ENCODE data around the gene MYO9A. TPM values are rescaled to one million over a fixed set of nuclear protein-coding genes. Genes with fewer than 3 reads are reported as not detected.

Gene MYO9A
- total RNA-seq, 4 donors from 2014 or later, result 50.8 to 68.3 (median 59.5) TPM

GRCh38 chr15:71811752-71812735, 305.9 kb downstream of the MYO9A start:
- WGBS, 2 donors, result 86 to 89% methylated on average over 31 of the region's 38 CpGs
- intact Hi-C loops (cut with DNase I; ENCODE audit: low total_unique reads), result no loop called here
- H3K4me3 ChIP-seq (ENCODE audit: low read depth, poor library complexity, severe bottlenecking), result no peak overlapping the region
- DNase-seq (ENCODE audit: low spot score in 2 of 2), result no peak
- TF ChIP-seq CTCF (IDR thresholded peaks at IDR 0.05), result no peak
- no peak for TF ChIP-seq POLR2A (IDR thresholded peaks at IDR 0.05)

- WGBS, 2 donors, result 84 to 86% methylated on average over 26 to 27 of the region's 27 CpGs
- intact Hi-C loops (cut with DNase I; ENCODE audit: low total_unique reads), result no loop called here
- no peak overlapping the region for H3K4me3 ChIP-seq (ENCODE audit: low read depth, poor library complexity, severe bottlenecking)
- no peak for TF ChIP-seq POLR2A (IDR thresholded peaks at IDR 0.05)
- no peak for TF ChIP-seq CTCF (IDR thresholded peaks at IDR 0.05)
- no peak for DNase-seq (ENCODE audit: low spot score in 2 of 2)
Measured at GRCh38 chr15:71811036-71811736, 306.8 kb downstream of the MYO9A start.

- 67 to 78% methylated on average over 15 to 16 of the region's 16 CpGs for WGBS, 2 donors
- intact Hi-C loops (cut with DNase I; ENCODE audit: low total_unique reads), result no loop called here
- no peak within 1 kb of the TSS for H3K4me3 ChIP-seq (ENCODE audit: low read depth, poor library complexity, severe bottlenecking)
- no peak for TF ChIP-seq POLR2A (IDR thresholded peaks at IDR 0.05)
- TF ChIP-seq CTCF (IDR thresholded peaks at IDR 0.05), result no peak
- DNase-seq (ENCODE audit: low spot score in 2 of 2), result no peak
Measured at GRCh38 chr15:71810256-71811035, 307.5 kb downstream of the MYO9A start, which contains the start of gene NR2E3. TSS of gene NR2E3 (plus strand) at chr15:71810554. CDS start at chr15:71810744, 190 bp downstream.

GRCh38 chr15:71809346-71809745, 308.6 kb downstream of the MYO9A start:
- TF ChIP-seq POLR2A (IDR thresholded peaks at IDR 0.05) (no peak), CTCF (IDR thresholded peaks at IDR 0.05) (no peak)
- intact Hi-C loops (cut with DNase I; ENCODE audit: low total_unique reads), result no loop called here
- no peak for DNase-seq (ENCODE audit: low spot score in 2 of 2)
- no peak overlapping the region for H3K4me3 ChIP-seq (ENCODE audit: low read depth, poor library complexity, severe bottlenecking)
- WGBS, 2 donors, result 89 to 94% methylated on average over 8 of the region's 8 CpGs

GRCh38 chr15:71808311-71809020, 309.5 kb downstream of the MYO9A start:
- DNase-seq (ENCODE audit: low spot score in 2 of 2), result no peak
- TF ChIP-seq CTCF (IDR thresholded peaks at IDR 0.05) (no peak), POLR2A (IDR thresholded peaks at IDR 0.05) (no peak)
- WGBS, 2 donors, result 85 to 88% methylated on average over 18 of the region's 18 CpGs
- intact Hi-C loops (cut with DNase I; ENCODE audit: low total_unique reads), result no loop called here
- H3K4me3 ChIP-seq (ENCODE audit: low read depth, poor library complexity, severe bottlenecking), result no peak overlapping the region
